ENCODE results near the gene C2CD3. TPM values are rescaled to one million over a fixed set of nuclear protein-coding genes. Genes with fewer than 3 reads are reported as not detected.
A peak's percentile ranks its signal among the peaks of the same experiment; 100 is the strongest.
"Not testable (repeated sequence)": the region's sequence is repeated elsewhere in the genome, so short reads cannot be mapped to it uniquely, and the experiment has no call there.

The C2CD3 gene
- total and polyA plus RNA-seq, 9 of the 15 experiments (the other 6 are each of a cell fraction or from before 2014, with no cell fraction given) = 4.4 to 20.2 (median 15.4) TPM

DNA sequence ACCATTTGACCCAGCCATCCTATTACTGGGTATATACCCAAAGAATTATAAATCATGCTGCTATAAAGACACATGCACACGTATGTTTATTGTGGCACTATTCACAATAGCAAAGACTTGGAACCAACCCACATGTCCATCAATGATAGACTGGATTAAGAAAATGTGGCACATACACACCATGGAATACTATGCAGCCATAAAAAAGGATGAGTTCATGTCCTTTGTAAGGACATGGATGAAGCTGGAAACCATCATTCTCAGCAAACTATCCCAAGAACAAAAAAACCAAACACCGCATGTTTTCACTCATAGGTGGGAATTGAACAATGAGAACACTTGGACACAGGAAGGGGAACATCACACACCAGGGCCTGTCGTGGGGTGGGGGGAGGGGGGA lies 105.3 kb downstream of the C2CD3 start:
- POLR2A ChIA-PET; H2AFZ ChIP-seq (ENCODE audit: low read depth, low read length); H3K79me2 ChIP-seq (ENCODE audit: control insufficient read depth, insufficient read depth, low read length); FAIRE-seq; ATAC-seq; H3K4me2 ChIP-seq (ENCODE audit: insufficient read depth, low read length); H3K27me3 ChIP-seq (ENCODE audit: control insufficient read depth in 2 of 2, insufficient read depth in 2 of 2, low read length in 2 of 2); H3K9me1 ChIP-seq (ENCODE audit: control insufficient read depth, insufficient read depth, low read length); DNase-seq (ENCODE audit: extremely low read depth in 1 of 4, low spot score in 3 of 4); BruUV-seq (replicated peaks); H4K20me1 ChIP-seq (replicated peaks; ENCODE audit: control insufficient read depth, insufficient read depth, low read length); intact Hi-C loops (cut with micrococcal nuclease); H3K9me3 ChIP-seq (replicated peaks; ENCODE audit: control insufficient read depth, insufficient read depth, low read depth, low read length); H3K9ac ChIP-seq (ENCODE audit: insufficient read depth in 1 of 2, low read depth in 2 of 2, low read length in 2 of 2); in situ Hi-C loops (cut with MboI); CTCF ChIA-PET (ENCODE audit: low intra/inter-chr PET ratio); H3K4me3 ChIP-seq; H3K27ac ChIP-seq (ENCODE audit: extremely low read depth, low read depth, low read length); H3K4me1 ChIP-seq (replicated peaks in 1 of 2; ENCODE audit: control insufficient read depth in 2 of 2, insufficient read depth in 2 of 2, low read length in 2 of 2); H3K36me3 ChIP-seq (ENCODE audit: control insufficient read depth, insufficient read depth, low read length): not testable (repeated sequence)
- TF ChIP-seq KDM1A (IDR thresholded peaks at IDR 0.05) (peak in 1 of 2 experiments; percentile 41; a peak in 1 of 4 replicates), BCOR (IDR thresholded peaks at IDR 0.05) (peak; percentile 70)
- 100% methylated on average over 1 of the region's 3 CpGs for WGBS (ENCODE audit: insufficient coverage, low coverage, missing lambda C conversion rate)

DNA sequence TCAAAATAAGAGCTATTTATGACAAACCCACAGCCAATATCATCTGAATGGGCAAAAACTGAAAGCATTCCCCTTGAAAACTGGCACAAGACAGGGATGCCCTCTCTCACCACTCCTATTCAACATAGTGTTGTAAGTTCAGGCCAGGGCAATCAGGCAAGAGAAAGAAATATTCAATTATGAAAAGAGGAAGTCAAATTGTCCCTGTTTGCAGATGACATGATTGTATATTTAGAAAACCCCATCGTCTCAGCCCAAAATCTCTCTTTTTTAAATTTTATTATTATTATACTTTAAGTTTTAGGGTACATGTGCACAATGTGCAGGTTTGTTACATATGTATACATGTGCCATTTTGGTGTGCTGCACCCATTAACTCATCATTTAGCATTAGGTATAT lies 107.2 kb downstream of the C2CD3 start:
- H3K9me1 ChIP-seq (ENCODE audit: control insufficient read depth, insufficient read depth, low read length); ATAC-seq; H3K9ac ChIP-seq (ENCODE audit: insufficient read depth in 1 of 2, low read depth in 2 of 2, low read length in 2 of 2); H3K4me3 ChIP-seq; intact Hi-C loops (cut with micrococcal nuclease); POLR2A ChIA-PET; H3K36me3 ChIP-seq (ENCODE audit: control insufficient read depth, insufficient read depth, low read length); H3K9me3 ChIP-seq (replicated peaks; ENCODE audit: control insufficient read depth, insufficient read depth, low read depth, low read length); H3K4me2 ChIP-seq (ENCODE audit: insufficient read depth, low read length); in situ Hi-C loops (cut with MboI); DNase-seq (ENCODE audit: extremely low read depth in 1 of 4, low spot score in 3 of 4); H2AFZ ChIP-seq (ENCODE audit: low read depth, low read length); BruUV-seq (replicated peaks); H3K79me2 ChIP-seq (ENCODE audit: control insufficient read depth, insufficient read depth, low read length); H3K27ac ChIP-seq (ENCODE audit: extremely low read depth, low read depth, low read length); H4K20me1 ChIP-seq (replicated peaks; ENCODE audit: control insufficient read depth, insufficient read depth, low read length); FAIRE-seq; H3K4me1 ChIP-seq (replicated peaks in 1 of 2; ENCODE audit: control insufficient read depth in 2 of 2, insufficient read depth in 2 of 2, low read length in 2 of 2); CTCF ChIA-PET (ENCODE audit: low intra/inter-chr PET ratio); H3K27me3 ChIP-seq (ENCODE audit: control insufficient read depth in 2 of 2, insufficient read depth in 2 of 2, low read length in 2 of 2): not testable (repeated sequence)
- TF ChIP-seq SPI1 (IDR thresholded peaks at IDR 0.05; ENCODE audit: borderline replicate concordance, low read depth, low read length) = peak; percentile 53; the same call in 1 of the 2 replicates
- 60% methylated on average over 1 of the region's 1 CpG for WGBS (ENCODE audit: insufficient coverage, low coverage, missing lambda C conversion rate)
